Activated B cell treated with CpG ODN at 0.5 μM for 24 hours (primary cell): Measurements from ENCODE around the gene RSPRY1. TPM values are rescaled to one million over a fixed set of nuclear protein-coding genes. Genes with fewer than 3 reads are reported as not detected.

Source experiments
- ATAC-seq: fragments of 200-7000 bp; cut with Tn5 transposase; one replicate; pipeline ENCODE4 v1.10.0; 2021; ENCODE audit warnings: low read depth, mild to moderate bottlenecking, moderate library complexity
- CTCF ChIA-PET: fragments of 350-600 bp; sonication (Branson Sonifier 250); formaldehyde crosslinking; loops from one replicate; lab custom pipeline; 2021; ENCODE audit warnings: antibody characterized with exemption; lab: Charles Lee
- POLR2A ChIA-PET: fragments of 350-600 bp; sonication (Branson Sonifier 250); formaldehyde crosslinking; loops from one replicate; lab custom pipeline; 2021; ENCODE audit warnings: antibody characterized with exemption; lab: Charles Lee
- DNase-seq: peaks from one replicate; pipeline ENCODE4 v3.0.0; 2022
- H3K27ac Mint-ChIP-seq: one replicate; pipeline ENCODE4 v1.8.0; 2020; ENCODE audit warnings: mixed read lengths
- H3K27me3 Mint-ChIP-seq: one replicate; pipeline ENCODE4 v1.8.0; 2021; ENCODE audit warnings: mixed read lengths
- H3K36me3 Mint-ChIP-seq: one replicate; pipeline ENCODE4 v1.8.0; 2021; ENCODE audit warnings: low read depth, mixed read lengths
- H3K4me1 Mint-ChIP-seq: one replicate; pipeline ENCODE4 v1.8.0; 2021; ENCODE audit warnings: mixed read lengths
- H3K4me3 Mint-ChIP-seq: one replicate; pipeline ENCODE4 v1.8.0; 2020; ENCODE audit warnings: mild to moderate bottlenecking, mixed read lengths
- H3K9me3 Mint-ChIP-seq: one replicate; pipeline ENCODE4 v1.8.0; 2020; ENCODE audit warnings: mixed read lengths
- CTCF ChIP-seq: fragments of 200-600 bp; IDR thresholded peaks from one replicate; pipeline ENCODE4 v1.8.0; 2022; ENCODE audit warnings: antibody characterized with exemption, mild to moderate bottlenecking
- intact Hi-C: fragments of 100-400 bp; cut with micrococcal nuclease; formaldehyde crosslinking; loops from one replicate; pipeline ENCODE4 v1.15.1; 2024
- total RNA-seq: library from RNA; stranded (reverse); gene quantifications from 2 replicates; pipeline ENCODE4 v1.2.3, GENCODE V29; 2022

Gene RSPRY1
- total RNA-seq, 1 donor from 2014 or later: 39.9 TPM

GRCh38 chr16:57231821-57232350 is 45.8 kb downstream of the RSPRY1 start:
- CTCF ChIA-PET: no interaction called here
- Mint-ChIP-seq H3K4me3 (no peak overlapping the region), H3K4me1 (peaks cover 25% of the 10 kb centered on the region), H3K36me3 (peaks cover 73% of the 10 kb centered on the region), H3K9me3 (no peaks in the 10 kb centered on the region), H3K27ac (no peak overlapping the region), H3K27me3 (no peaks in the 10 kb centered on the region)
- DNase-seq (no peak), ATAC-seq (no peak)
- POLR2A ChIA-PET: no interaction called here
- no peak for TF ChIP-seq CTCF
- intact Hi-C loops: no loop called here

- Mint-ChIP-seq H3K27ac (peak overlapping the region; percentile 85), H3K36me3 (peaks cover 70% of the 10 kb centered on the region), H3K27me3 (no peaks in the 10 kb centered on the region), H3K9me3 (no peaks in the 10 kb centered on the region), H3K4me3 (no peak overlapping the region), H3K4me1 (peaks cover 30% of the 10 kb centered on the region)
- ChIA-PET POLR2A (interaction anchor here (0.5 kb wide), 1 partner anchor 25 kb away, joined by 6 read pairs; no protein-coding TSS in a partner anchor), CTCF (no interaction called here)
- ATAC-seq: no peak
- intact Hi-C loops: no loop called here
- no peak for DNase-seq
- TF ChIP-seq CTCF: no peak
Observed at GRCh38 chr16:57233944-57234706, 48.0 kb downstream of the RSPRY1 start.

GRCh38 chr16:57234707-57235092 is 48.6 kb downstream of the RSPRY1 start:
- DNase-seq (no peak), ATAC-seq (no peak)
- ChIA-PET POLR2A (interaction anchor here (0.5 to 1.7 kb wide), 4 partner anchors 11 to 49 kb away, joined by 3 to 6 read pairs (median 6); partner anchors contain the start of genes ARL2BP, PSME3IP1 and RSPRY1), CTCF (no interaction called here)
- Mint-ChIP-seq H3K4me3 (no peak overlapping the region), H3K36me3 (peaks cover 71% of the 10 kb centered on the region), H3K27me3 (no peaks in the 10 kb centered on the region), H3K4me1 (peaks cover 32% of the 10 kb centered on the region), H3K27ac (peak overlapping the region; percentile 85), H3K9me3 (no peaks in the 10 kb centered on the region)
- intact Hi-C loops: loop anchor here (1.0 kb wide), 1 partner anchor 11 kb away; the partner anchor contains the start of gene ARL2BP
- TF ChIP-seq CTCF: no peak

GRCh38 chr16:57235128-57236021 is 49.2 kb downstream of the RSPRY1 start:
- ChIA-PET POLR2A (interaction anchor here (0.6 to 1.7 kb wide), 5 partner anchors 10 to 183 kb away, joined by 3 to 6 read pairs (median 6); partner anchors contain the start of genes ARL2BP, PSME3IP1 and RSPRY1), CTCF (no interaction called here)
- intact Hi-C loops: loop anchor here (1.0 kb wide), 1 partner anchor 10 kb away; the partner anchor contains the start of gene ARL2BP
- DNase-seq: no peak
- ATAC-seq: peak; percentile 83
- Mint-ChIP-seq H3K36me3 (peaks cover 67% of the 10 kb centered on the region), H3K4me1 (peaks cover 33% of the 10 kb centered on the region), H3K27me3 (no peaks in the 10 kb centered on the region), H3K9me3 (no peaks in the 10 kb centered on the region), H3K4me3 (no peak overlapping the region), H3K27ac (peak overlapping the region; percentile 85)
- TF ChIP-seq CTCF: no peak
